GM21825 (cell line): ENCODE results near the gene KCTD7.
"Not testable (repeated sequence)": the region's sequence is repeated elsewhere in the genome, so short reads cannot be mapped to it uniquely, and the experiment has no call there.

Experiments used
- ATAC-seq: cut with Tn5 transposase; IDR thresholded peaks from one replicate; pipeline ENCODE4 v1.9.1; 2021; ENCODE audit warnings: mild to moderate bottlenecking, moderate library complexity; ENCODE audit not compliant: unreplicated experiment

KCTD7 gene

GRCh38 chr7:66679633-66680244 is 51.1 kb downstream of the KCTD7 start:
- ATAC-seq, result no peak

DNA sequence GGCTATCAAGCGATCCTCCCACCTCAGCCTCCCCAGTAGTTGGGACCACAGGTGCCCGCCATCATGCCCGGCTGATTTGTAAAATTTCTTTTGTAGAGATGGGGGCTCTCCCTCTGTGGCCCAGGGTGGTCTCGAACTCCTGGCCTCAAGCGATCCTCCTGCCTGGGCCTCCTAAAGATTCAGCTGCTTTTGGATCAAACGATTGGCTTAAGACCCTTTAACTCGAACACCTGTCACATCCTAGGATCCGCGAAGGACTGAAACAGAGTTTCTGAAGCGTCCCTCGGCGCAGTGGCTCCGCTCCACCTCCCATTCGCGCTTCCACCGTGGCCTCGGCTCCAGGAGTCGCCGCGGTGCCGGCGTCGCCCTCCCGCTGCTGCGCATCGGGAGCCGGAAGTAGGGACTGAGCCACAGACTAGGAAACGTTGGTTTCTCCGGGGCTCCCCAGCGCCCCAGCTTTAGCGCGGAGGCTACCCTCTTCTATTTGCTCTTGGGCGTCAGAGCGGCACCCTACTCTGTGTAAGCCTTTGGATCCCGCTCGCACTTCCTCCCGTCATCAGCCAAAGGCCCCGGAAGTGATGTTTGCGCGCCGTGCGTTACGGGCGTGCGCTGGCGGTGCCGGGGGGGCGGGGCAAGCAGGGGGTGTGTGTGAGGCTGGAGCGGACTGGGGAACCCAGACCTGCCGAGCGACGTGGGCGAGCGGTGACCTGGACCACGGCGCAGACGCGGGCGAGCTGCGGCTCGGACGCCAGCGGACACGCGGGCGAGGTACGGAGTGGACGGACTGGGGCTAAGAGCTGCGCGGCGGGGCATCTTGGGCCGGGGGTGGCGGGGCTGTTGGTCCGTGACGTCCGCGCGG is 53.0 kb downstream of the KCTD7 start:
- peak; percentile 96 for ATAC-seq

GRCh38 chr7:66682350-66683093 is 53.8 kb downstream of the KCTD7 start:
- ATAC-seq, result peak; percentile 29

DNA sequence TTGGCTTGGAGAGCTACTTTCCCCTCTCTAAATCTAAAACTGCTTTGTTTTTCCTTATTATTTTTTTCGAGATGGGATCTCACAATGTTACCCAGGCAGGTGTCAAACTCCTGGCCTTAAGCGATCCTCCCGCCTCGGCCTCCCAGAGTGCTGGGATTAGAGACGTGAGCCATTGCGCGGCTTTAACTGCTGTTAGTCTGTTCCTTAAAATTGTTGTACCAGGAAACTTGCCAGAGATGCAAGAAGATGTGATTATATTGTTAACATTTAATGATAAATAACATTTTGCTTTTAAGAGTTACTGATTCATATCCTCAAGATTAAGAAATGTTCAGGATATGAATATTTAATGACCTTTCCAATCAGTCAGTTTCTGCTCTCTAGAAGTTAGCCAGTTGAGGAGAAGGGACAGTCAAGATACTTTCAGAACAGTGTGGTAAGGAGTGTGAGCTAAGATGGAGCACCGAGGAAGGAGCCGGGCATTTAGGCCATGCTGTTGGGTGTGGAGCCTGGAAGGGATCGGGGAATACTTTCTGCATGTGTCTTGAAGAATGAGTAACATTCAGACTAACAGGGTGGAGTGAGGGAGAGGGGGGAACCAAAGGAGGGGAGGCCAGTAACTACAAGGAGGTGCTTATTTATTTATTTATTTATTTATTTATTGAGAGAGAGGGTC is 54.6 kb downstream of the KCTD7 start:
- ATAC-seq, result not testable (repeated sequence)

DNA sequence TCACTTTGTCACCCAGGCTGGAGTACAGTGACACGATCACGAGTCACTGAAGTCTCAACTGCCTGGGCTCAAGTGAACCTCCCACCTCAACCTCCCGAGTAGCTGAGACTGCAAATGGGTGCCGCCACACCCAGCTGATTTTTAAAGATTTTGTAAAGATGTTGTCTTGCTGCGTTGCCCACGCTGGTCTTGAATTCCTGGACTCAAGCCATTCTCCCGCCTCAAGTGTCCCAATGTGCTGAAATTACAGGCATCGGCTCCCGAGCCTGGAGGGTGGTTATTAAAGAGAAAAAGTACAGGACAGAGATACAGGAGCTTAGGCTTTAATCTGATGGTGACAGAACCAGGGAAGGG is 55.1 kb downstream of the KCTD7 start:
- ATAC-seq, result no peak

GRCh38 chr7:66685663-66686062 is 57.0 kb downstream of the KCTD7 start:
- not testable (repeated sequence) for ATAC-seq

DNA sequence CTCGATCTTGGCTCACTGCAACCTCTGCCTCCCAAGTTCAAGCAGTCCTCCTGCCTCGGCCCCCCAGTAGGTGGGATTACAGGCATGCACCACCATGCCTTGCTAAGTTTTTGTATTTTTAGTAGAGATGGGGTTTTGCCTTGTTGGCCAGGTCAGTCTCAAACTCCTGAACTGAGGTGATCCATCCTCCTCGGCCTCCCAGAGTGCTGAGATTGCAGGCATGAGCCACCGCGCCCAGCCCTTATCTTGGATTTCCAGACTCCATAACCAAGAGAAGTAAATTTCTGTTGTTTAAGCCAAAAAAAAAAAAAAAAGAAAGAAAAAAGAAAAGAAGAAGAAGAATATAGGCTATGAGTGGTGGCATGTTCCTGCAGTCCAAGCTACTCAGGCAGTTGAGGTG is 58.5 kb downstream of the KCTD7 start:
- ATAC-seq, result no peak

DNA sequence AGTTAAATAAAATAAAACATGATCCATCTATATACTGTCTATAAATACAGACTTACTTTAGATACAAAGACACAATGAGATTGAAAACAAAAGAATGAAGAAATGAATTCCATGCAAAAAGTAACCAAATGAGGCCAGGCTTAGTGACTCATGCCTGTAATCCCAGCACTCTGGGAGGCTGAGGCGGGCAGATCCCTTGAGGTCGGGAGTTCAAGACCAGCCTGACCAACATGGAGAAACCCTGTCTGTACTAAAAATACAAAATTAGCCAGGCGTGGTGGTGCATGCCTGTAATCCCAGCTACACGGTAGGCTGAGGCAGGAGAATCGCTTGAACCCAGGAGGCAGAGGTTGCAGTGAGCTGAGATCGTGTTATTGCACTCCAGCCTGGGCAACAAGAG is 59.0 kb downstream of the KCTD7 start:
- ATAC-seq, result not testable (repeated sequence)

- ATAC-seq, result no peak
These were observed 60.4 kb downstream of the KCTD7 start for GRCh38 chr7:66689081-66689480.

GRCh38 chr7:66693331-66693730 is 64.7 kb downstream of the KCTD7 start:
- ATAC-seq, result no peak
